ENCODE measurements around the gene AKR1C3. TPM values are rescaled to one million over a fixed set of nuclear protein-coding genes. Genes with fewer than 3 reads are reported as not detected.
A peak's percentile ranks its signal among the peaks of the same experiment; 100 is the strongest.
"Not testable (repeated sequence)": the region's sequence is repeated elsewhere in the genome, so short reads cannot be mapped to it uniquely, and the experiment has no call there.

The AKR1C3 gene
- total RNA-seq = 45.5 and 69.5 TPM in 2 replicates

- peak; percentile 41 for TF ChIP-seq CTCF (IDR thresholded peaks at IDR 0.05; ENCODE audit: insufficient read depth, low read length, severe bottlenecking)
- no peak for FAIRE-seq
- Histone ChIP-seq H3K4me3 (ENCODE audit: low read depth, low read length) (peak within 1 kb of the TSS; percentile 48), H3K36me3 (ENCODE audit: control insufficient read depth, insufficient read depth, low read length) (peaks cover 14% of the 10 kb centered on the region), H3K27me3 (ENCODE audit: control insufficient read depth, insufficient read depth, low read length) (no peaks in the 10 kb centered on the region)
- DNase-seq (ENCODE audit: low read depth) = peak; percentile 87
These were observed at the start of gene AKR1C3 for GRCh38 chr10:5094265-5095205. TSS of gene AKR1C3 (plus strand) at chr10:5094414. CDS start at chr10:5094445, 31 bp downstream.

GRCh38 chr10:5045095-5045494 is 49.1 kb upstream of the AKR1C3 start:
- TF ChIP-seq CTCF (IDR thresholded peaks at IDR 0.05; ENCODE audit: insufficient read depth, low read length, severe bottlenecking) = no peak
- no peak for DNase-seq (ENCODE audit: low read depth)
- Histone ChIP-seq H3K4me3 (ENCODE audit: low read depth, low read length) (no peak overlapping the region), H3K36me3 (ENCODE audit: control insufficient read depth, insufficient read depth, low read length) (no peaks in the 10 kb centered on the region), H3K27me3 (ENCODE audit: control insufficient read depth, insufficient read depth, low read length) (no peaks in the 10 kb centered on the region)
- no peak for FAIRE-seq

- DNase-seq (ENCODE audit: low read depth) (peak; percentile 47), FAIRE-seq (no peak)
- TF ChIP-seq CTCF (IDR thresholded peaks at IDR 0.05; ENCODE audit: insufficient read depth, low read length, severe bottlenecking) = no peak
- Histone ChIP-seq H3K36me3 (ENCODE audit: control insufficient read depth, insufficient read depth, low read length) (no peaks in the 10 kb centered on the region), H3K27me3 (ENCODE audit: control insufficient read depth, insufficient read depth, low read length) (no peaks in the 10 kb centered on the region), H3K4me3 (ENCODE audit: low read depth, low read length) (no peak overlapping the region)
These were observed 47.8 kb upstream of the AKR1C3 start for GRCh38 chr10:5046410-5046809.

- H3K36me3 ChIP-seq (ENCODE audit: control insufficient read depth, insufficient read depth, low read length); DNase-seq (ENCODE audit: low read depth); FAIRE-seq; H3K27me3 ChIP-seq (ENCODE audit: control insufficient read depth, insufficient read depth, low read length); H3K4me3 ChIP-seq (ENCODE audit: low read depth, low read length): not testable (repeated sequence)
These were observed 47.2 kb upstream of the AKR1C3 start for GRCh38 chr10:5047055-5047454.

GRCh38 chr10:5047912-5048628 is 46.1 kb upstream of the AKR1C3 start:
- TF ChIP-seq CTCF (IDR thresholded peaks at IDR 0.05; ENCODE audit: insufficient read depth, low read length, severe bottlenecking) = no peak
- no peaks in the 10 kb centered on the region for H3K36me3 ChIP-seq (ENCODE audit: control insufficient read depth, insufficient read depth, low read length)
- H3K4me3 ChIP-seq (ENCODE audit: low read depth, low read length) = no peak overlapping the region
- H3K27me3 ChIP-seq (ENCODE audit: control insufficient read depth, insufficient read depth, low read length) = no peaks in the 10 kb centered on the region
- DNase-seq (ENCODE audit: low read depth) = peak; percentile 94
- FAIRE-seq = no peak

GRCh38 chr10:5052951-5053500 is 41.2 kb upstream of the AKR1C3 start:
- H3K36me3 ChIP-seq (ENCODE audit: control insufficient read depth, insufficient read depth, low read length); H3K4me3 ChIP-seq (ENCODE audit: low read depth, low read length); DNase-seq (ENCODE audit: low read depth); FAIRE-seq; H3K27me3 ChIP-seq (ENCODE audit: control insufficient read depth, insufficient read depth, low read length): not testable (repeated sequence)

- H3K36me3 ChIP-seq (ENCODE audit: control insufficient read depth, insufficient read depth, low read length); H3K27me3 ChIP-seq (ENCODE audit: control insufficient read depth, insufficient read depth, low read length); DNase-seq (ENCODE audit: low read depth); H3K4me3 ChIP-seq (ENCODE audit: low read depth, low read length); FAIRE-seq: not testable (repeated sequence)
These were observed 39.4 kb upstream of the AKR1C3 start for GRCh38 chr10:5054831-5055230.

GRCh38 chr10:5059267-5059666 is 34.9 kb upstream of the AKR1C3 start:
- not testable (repeated sequence) for H3K4me3 ChIP-seq (ENCODE audit: low read depth, low read length); H3K36me3 ChIP-seq (ENCODE audit: control insufficient read depth, insufficient read depth, low read length); DNase-seq (ENCODE audit: low read depth); H3K27me3 ChIP-seq (ENCODE audit: control insufficient read depth, insufficient read depth, low read length); FAIRE-seq

- not testable (repeated sequence) for H3K36me3 ChIP-seq (ENCODE audit: control insufficient read depth, insufficient read depth, low read length); FAIRE-seq; H3K4me3 ChIP-seq (ENCODE audit: low read depth, low read length); DNase-seq (ENCODE audit: low read depth); H3K27me3 ChIP-seq (ENCODE audit: control insufficient read depth, insufficient read depth, low read length)
These were observed 33.4 kb upstream of the AKR1C3 start for GRCh38 chr10:5060791-5061190.
